Epithelial cell of proximal tubule (primary cell): Measurements from ENCODE around the gene CLCN1. TPM values are rescaled to one million over a fixed set of nuclear protein-coding genes. Genes with fewer than 3 reads are reported as not detected.

Experiments used
- DNase-seq: peaks from one replicate; pipeline ENCODE4 v3.0.0-alpha.2; 2011; ENCODE audit warnings: low read depth
- H3K4me3 ChIP-seq: 2 replicates; pipeline ENCODE4 v1.5.1; 2011; ENCODE audit warnings: low read depth, mild to moderate bottlenecking, low read length
- CTCF ChIP-seq: conservative IDR thresholded peaks from 2 replicates; pipeline ENCODE4 v1.5.1; 2012; ENCODE audit warnings: low read depth, mild to moderate bottlenecking, low read length
- total RNA-seq: library from RNA; depleted of rRNA; stranded (reverse); fragments of >200 nt; gene quantifications from 2 replicates; pipeline ENCODE4 v1.2.3, GENCODE V29; 2015

Gene CLCN1
- total RNA-seq, 1 donor from 2014 or later = not detected

GRCh38 chr7:143369678-143370651 is 54.1 kb downstream of the CLCN1 start:
- H3K4me3 ChIP-seq = no peak overlapping the region
- no peak for DNase-seq
- no peak for TF ChIP-seq CTCF

- no peak overlapping the region for H3K4me3 ChIP-seq
- TF ChIP-seq CTCF = peak; percentile 30
- no peak for DNase-seq
Measured at GRCh38 chr7:143372070-143372469, 56.2 kb downstream of the CLCN1 start.

GRCh38 chr7:143373255-143373794 is 57.4 kb downstream of the CLCN1 start:
- DNase-seq = no peak
- TF ChIP-seq CTCF = peak; percentile 32
- no peak overlapping the region for H3K4me3 ChIP-seq

GRCh38 chr7:143374561-143374960 is 58.6 kb downstream of the CLCN1 start:
- DNase-seq = no peak
- no peak for TF ChIP-seq CTCF
- no peak overlapping the region for H3K4me3 ChIP-seq

GRCh38 chr7:143375298-143376034 is 59.6 kb downstream of the CLCN1 start:
- no peak for TF ChIP-seq CTCF
- no peak for DNase-seq

GRCh38 chr7:143376396-143376795 is 60.5 kb downstream of the CLCN1 start:
- no peak for DNase-seq
- no peak for TF ChIP-seq CTCF
- H3K4me3 ChIP-seq = no peak overlapping the region

More at GRCh38 chr7:143375298-143376034, 59.6 kb downstream of the CLCN1 start:
- H3K4me3 ChIP-seq = no peak overlapping the region
